ENCODE data around the gene SHH. TPM values are rescaled to one million over a fixed set of nuclear protein-coding genes. Genes with fewer than 3 reads are reported as not detected.

SHH gene
- total and polyA plus RNA-seq, 4 donors: 0.10 to 0.25 TPM; not detected in 2

- 77 to 78% methylated on average over 27 to 28 of the region's 28 CpGs for WGBS, 2 donors
- ATAC-seq (ENCODE audit: low FRiP score): no peak
- intact Hi-C loops (cut with DNase I): no loop called here
- DNase-seq: peak in 1 of 2 donors; percentile 71
- H3K27ac ChIP-seq (ENCODE audit: low read depth in 1 of 2, low read length in 2 of 2): no peak overlapping the region
- no peaks in the 10 kb centered on the region for H3K27me3 ChIP-seq (ENCODE audit: control insufficient read depth in 1 of 2, insufficient read depth in 2 of 2, low read length in 1 of 2)
- H3K4me3 ChIP-seq (ENCODE audit: low read length in 2 of 2): no peak overlapping the region
- H3K9me3 ChIP-seq (ENCODE audit: control insufficient read depth, low read length): no peaks in the 10 kb centered on the region
- no peaks in the 10 kb centered on the region for H3K4me1 ChIP-seq (ENCODE audit: control insufficient read depth in 1 of 2, insufficient read depth in 2 of 2, low read length in 2 of 2)
- H3K36me3 ChIP-seq (ENCODE audit: control insufficient read depth in 1 of 2, insufficient read depth in 2 of 2, low read length in 1 of 2): no peaks in the 10 kb centered on the region
Measured at GRCh38 chr7:155836216-155837125, 24.2 kb upstream of the SHH start.

- intact Hi-C loops (cut with DNase I): no loop called here
- H3K27ac ChIP-seq (ENCODE audit: low read depth in 1 of 2, low read length in 2 of 2): no peak overlapping the region
- no peaks in the 10 kb centered on the region for H3K36me3 ChIP-seq (ENCODE audit: control insufficient read depth in 1 of 2, insufficient read depth in 2 of 2, low read length in 1 of 2)
- H3K4me1 ChIP-seq (ENCODE audit: control insufficient read depth in 1 of 2, insufficient read depth in 2 of 2, low read length in 2 of 2): no peaks in the 10 kb centered on the region
- no peaks in the 10 kb centered on the region for H3K27me3 ChIP-seq (ENCODE audit: control insufficient read depth in 1 of 2, insufficient read depth in 2 of 2, low read length in 1 of 2)
- WGBS, 2 donors: 73 to 74% methylated on average over 14 of the region's 14 CpGs
- ATAC-seq (ENCODE audit: low FRiP score) (no peak), DNase-seq (peak in 1 of 2 donors; percentile 36)
- no peaks in the 10 kb centered on the region for H3K9me3 ChIP-seq (ENCODE audit: control insufficient read depth, low read length)
- no peak overlapping the region for H3K4me3 ChIP-seq (ENCODE audit: low read length in 2 of 2)
Measured at GRCh38 chr7:155835446-155836215, 23.4 kb upstream of the SHH start.

- 80 to 81% methylated on average over 16 of the region's 16 CpGs for WGBS, 2 donors
- Histone ChIP-seq H3K36me3 (ENCODE audit: control insufficient read depth in 1 of 2, insufficient read depth in 2 of 2, low read length in 1 of 2) (no peaks in the 10 kb centered on the region), H3K4me1 (ENCODE audit: control insufficient read depth in 1 of 2, insufficient read depth in 2 of 2, low read length in 2 of 2) (no peaks in the 10 kb centered on the region), H3K27me3 (ENCODE audit: control insufficient read depth in 1 of 2, insufficient read depth in 2 of 2, low read length in 1 of 2) (no peaks in the 10 kb centered on the region), H3K27ac (ENCODE audit: low read depth in 1 of 2, low read length in 2 of 2) (no peak overlapping the region), H3K9me3 (ENCODE audit: control insufficient read depth, low read length) (no peaks in the 10 kb centered on the region), H3K4me3 (ENCODE audit: low read length in 2 of 2) (no peak overlapping the region)
- DNase-seq (peak in 1 of 2 donors; percentile 46), ATAC-seq (ENCODE audit: low FRiP score) (no peak)
- intact Hi-C loops (cut with DNase I): no loop called here
Measured at GRCh38 chr7:155834486-155835048, 22.3 kb upstream of the SHH start.

- Histone ChIP-seq H3K36me3 (ENCODE audit: control insufficient read depth in 1 of 2, insufficient read depth in 2 of 2, low read length in 1 of 2) (no peaks in the 10 kb centered on the region), H3K4me1 (ENCODE audit: control insufficient read depth in 1 of 2, insufficient read depth in 2 of 2, low read length in 2 of 2) (no peaks in the 10 kb centered on the region), H3K27me3 (ENCODE audit: control insufficient read depth in 1 of 2, insufficient read depth in 2 of 2, low read length in 1 of 2) (no peaks in the 10 kb centered on the region), H3K27ac (ENCODE audit: low read depth in 1 of 2, low read length in 2 of 2) (no peak overlapping the region), H3K4me3 (ENCODE audit: low read length in 2 of 2) (no peak overlapping the region), H3K9me3 (ENCODE audit: control insufficient read depth, low read length) (no peaks in the 10 kb centered on the region)
- intact Hi-C loops (cut with DNase I): no loop called here
- DNase-seq: peak in 1 of 2 donors; percentile 51
- no peak for ATAC-seq (ENCODE audit: low FRiP score)
- 64 to 65% methylated on average over 13 of the region's 13 CpGs for WGBS, 2 donors
Measured at GRCh38 chr7:155833651-155834050, 21.4 kb upstream of the SHH start.

GRCh38 chr7:155832581-155832981 is 20.3 kb upstream of the SHH start:
- no peak for ATAC-seq (ENCODE audit: low FRiP score)
- WGBS, 2 donors: 72 to 79% methylated on average over 6 to 7 of the region's 7 CpGs

GRCh38 chr7:155831807-155832524 is 19.7 kb upstream of the SHH start:
- intact Hi-C loops (cut with DNase I): no loop called here
- no peaks in the 10 kb centered on the region for H3K36me3 ChIP-seq (ENCODE audit: control insufficient read depth in 1 of 2, insufficient read depth in 2 of 2, low read length in 1 of 2)
- ATAC-seq (ENCODE audit: low FRiP score): no peak
- no peak overlapping the region for H3K27ac ChIP-seq (ENCODE audit: low read depth in 1 of 2, low read length in 2 of 2)
- no peaks in the 10 kb centered on the region for H3K27me3 ChIP-seq (ENCODE audit: control insufficient read depth in 1 of 2, insufficient read depth in 2 of 2, low read length in 1 of 2)
- peak; percentile 4 to 20 for DNase-seq
- no peaks in the 10 kb centered on the region for H3K9me3 ChIP-seq (ENCODE audit: control insufficient read depth, low read length)
- 72 to 73% methylated on average over 18 of the region's 18 CpGs for WGBS, 2 donors
- H3K4me1 ChIP-seq (ENCODE audit: control insufficient read depth in 1 of 2, insufficient read depth in 2 of 2, low read length in 2 of 2): no peaks in the 10 kb centered on the region
- no peak overlapping the region for H3K4me3 ChIP-seq (ENCODE audit: low read length in 2 of 2)

More at GRCh38 chr7:155832581-155832981, 20.3 kb upstream of the SHH start:
- peak; percentile 38 to 65 for DNase-seq
- H3K4me1 ChIP-seq (ENCODE audit: control insufficient read depth in 1 of 2, insufficient read depth in 2 of 2, low read length in 2 of 2): no peaks in the 10 kb centered on the region
- H3K4me3 ChIP-seq (ENCODE audit: low read length in 2 of 2): no peak overlapping the region
- H3K9me3 ChIP-seq (ENCODE audit: control insufficient read depth, low read length): no peaks in the 10 kb centered on the region
- no peaks in the 10 kb centered on the region for H3K27me3 ChIP-seq (ENCODE audit: control insufficient read depth in 1 of 2, insufficient read depth in 2 of 2, low read length in 1 of 2)
- H3K27ac ChIP-seq (ENCODE audit: low read depth in 1 of 2, low read length in 2 of 2): no peak overlapping the region
- no peaks in the 10 kb centered on the region for H3K36me3 ChIP-seq (ENCODE audit: control insufficient read depth in 1 of 2, insufficient read depth in 2 of 2, low read length in 1 of 2)
- intact Hi-C loops (cut with DNase I): no loop called here

- intact Hi-C loops (cut with DNase I): no loop called here
- Histone ChIP-seq H3K27ac (ENCODE audit: low read depth in 1 of 2, low read length in 2 of 2) (no peak overlapping the region), H3K27me3 (ENCODE audit: control insufficient read depth in 1 of 2, insufficient read depth in 2 of 2, low read length in 1 of 2) (no peaks in the 10 kb centered on the region), H3K9me3 (ENCODE audit: control insufficient read depth, low read length) (no peaks in the 10 kb centered on the region), H3K4me1 (ENCODE audit: control insufficient read depth in 1 of 2, insufficient read depth in 2 of 2, low read length in 2 of 2) (no peaks in the 10 kb centered on the region), H3K4me3 (ENCODE audit: low read length in 2 of 2) (no peak overlapping the region), H3K36me3 (ENCODE audit: control insufficient read depth in 1 of 2, insufficient read depth in 2 of 2, low read length in 1 of 2) (no peaks in the 10 kb centered on the region)
- 83 to 84% methylated on average over 46 of the region's 46 CpGs for WGBS, 2 donors
- peak; percentile 41 to 73 for DNase-seq
- ATAC-seq (ENCODE audit: low FRiP score): no peak
Measured at GRCh38 chr7:155830961-155831806, 18.9 kb upstream of the SHH start.

Data from aorta (tissue), 5 donors.